Measurements from ENCODE around the gene ANKRD60. TPM values are rescaled to one million over a fixed set of nuclear protein-coding genes. Genes with fewer than 3 reads are reported as not detected.

Gene ANKRD60
- total RNA-seq, 1 experiment from 2014 or later = not detected

DNA sequence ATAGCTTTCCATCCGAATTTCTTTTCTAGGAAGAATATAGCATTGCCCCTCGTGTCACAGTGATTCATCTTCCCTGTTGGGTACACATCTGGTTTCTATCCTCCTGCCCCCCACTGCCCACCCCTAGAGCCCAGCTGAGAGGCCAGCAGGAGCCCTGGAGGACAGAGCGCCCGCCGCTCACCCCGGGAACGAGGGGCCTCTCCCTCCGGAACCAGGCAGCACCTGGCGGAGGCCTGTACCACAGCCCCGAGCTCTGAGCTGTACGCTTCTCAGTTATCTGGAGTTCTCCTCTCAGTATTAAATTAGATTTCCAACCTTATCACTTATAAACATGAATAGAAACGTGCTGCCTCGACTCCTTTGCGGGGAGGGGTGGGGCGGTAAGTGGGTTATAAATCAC, 6.0 kb downstream of the ANKRD60 start:
- H3K14ac ChIP-seq (ENCODE audit: insufficient read depth, low read length) = no peak overlapping the region
- no peak overlapping the region for H4K5ac ChIP-seq (ENCODE audit: insufficient read length, low read depth, low read length)
- H4K20me1 ChIP-seq (ENCODE audit: control insufficient read depth, insufficient read depth, insufficient read length) = no peaks in the 10 kb centered on the region
- no peak overlapping the region for H2BK20ac ChIP-seq (ENCODE audit: low read depth, low read length, poor library complexity, severe bottlenecking)
- no peak overlapping the region for H3K23ac ChIP-seq (ENCODE audit: insufficient read length, low read depth, low read length)
- Mint-ChIP-seq H3K4me3 (no peak overlapping the region), H3K4me1 (no peaks in the 10 kb centered on the region), H3K9me3 (peaks cover 16 to 18% of the 10 kb centered on the region in 2 experiments), H3K27me3 (ENCODE audit: low read depth) (peaks cover 56% of the 10 kb centered on the region), H3K36me3 (ENCODE audit: insufficient read depth in 1 of 3, low read depth in 3 of 3) (peaks cover 10 to 17% (median 15%) of the 10 kb centered on the region in 3 experiments), H3K27ac (no peak overlapping the region)
- WGBS (ENCODE audit: extremely low coverage, insufficient read length, low lambda C conversion rate) = no CpG with 5 or more reads among the region's 15 CpGs
- no peak overlapping the region for H2BK120ac ChIP-seq (ENCODE audit: low read depth, low read length, poor library complexity, severe bottlenecking)
- no peaks in the 10 kb centered on the region for H3K9me3 ChIP-seq (ENCODE audit: control insufficient read depth, low read depth, low read length)
- no peak overlapping the region for H3T11ph ChIP-seq (ENCODE audit: low read length)
- H3K23me2 ChIP-seq (ENCODE audit: insufficient read length, low read depth, low read length, poor library complexity, severe bottlenecking) = no peaks in the 10 kb centered on the region
- H2BK12ac ChIP-seq (ENCODE audit: insufficient read length, low read depth, low read length) = no peak overlapping the region
- H4K8ac ChIP-seq (replicated peaks; ENCODE audit: insufficient read length, low read depth, low read length) = no peak overlapping the region
- no peak overlapping the region for H4K91ac ChIP-seq (ENCODE audit: insufficient read length, low read depth, low read length)
- no peak overlapping the region for H3K18ac ChIP-seq (ENCODE audit: insufficient read length, low read depth, low read length)
- H2BK15ac ChIP-seq (ENCODE audit: low read depth, low read length) = no peak overlapping the region
- H3K56ac ChIP-seq (ENCODE audit: insufficient read length, low read depth, low read length) = no peak overlapping the region
- H3K4ac ChIP-seq (ENCODE audit: low read depth, low read length) = no peak overlapping the region
- TF ChIP-seq, protein P1, sequence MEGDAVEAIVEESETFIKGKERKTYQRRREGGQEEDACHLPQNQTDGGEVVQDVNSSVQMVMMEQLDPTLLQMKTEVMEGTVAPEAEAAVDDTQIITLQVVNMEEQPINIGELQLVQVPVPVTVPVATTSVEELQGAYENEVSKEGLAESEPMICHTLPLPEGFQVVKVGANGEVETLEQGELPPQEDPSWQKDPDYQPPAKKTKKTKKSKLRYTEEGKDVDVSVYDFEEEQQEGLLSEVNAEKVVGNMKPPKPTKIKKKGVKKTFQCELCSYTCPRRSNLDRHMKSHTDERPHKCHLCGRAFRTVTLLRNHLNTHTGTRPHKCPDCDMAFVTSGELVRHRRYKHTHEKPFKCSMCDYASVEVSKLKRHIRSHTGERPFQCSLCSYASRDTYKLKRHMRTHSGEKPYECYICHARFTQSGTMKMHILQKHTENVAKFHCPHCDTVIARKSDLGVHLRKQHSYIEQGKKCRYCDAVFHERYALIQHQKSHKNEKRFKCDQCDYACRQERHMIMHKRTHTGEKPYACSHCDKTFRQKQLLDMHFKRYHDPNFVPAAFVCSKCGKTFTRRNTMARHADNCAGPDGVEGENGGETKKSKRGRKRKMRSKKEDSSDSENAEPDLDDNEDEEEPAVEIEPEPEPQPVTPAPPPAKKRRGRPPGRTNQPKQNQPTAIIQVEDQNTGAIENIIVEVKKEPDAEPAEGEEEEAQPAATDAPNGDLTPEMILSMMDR (conservative IDR thresholded peaks at IDR 0.05) = no peak
- no peaks in the 10 kb centered on the region for H3K4me1 ChIP-seq (ENCODE audit: insufficient read depth, low read length)
- no peak for DNase-seq
- H2BK5ac ChIP-seq (ENCODE audit: insufficient read length, low read length) = no peak overlapping the region
- no peak overlapping the region for H3K4me2 ChIP-seq (ENCODE audit: insufficient read depth, insufficient read length, low read length)
- H3K27ac ChIP-seq (ENCODE audit: insufficient read length, low read depth, low read length) = no peak overlapping the region
- no peak overlapping the region for H2AK5ac ChIP-seq (ENCODE audit: insufficient read length, low read length)
- no peak overlapping the region for H3K9ac ChIP-seq (ENCODE audit: extremely low read depth, insufficient read length, low read length)
- H3K79me1 ChIP-seq (ENCODE audit: insufficient read depth, low read depth, low read length, poor library complexity, severe bottlenecking) = no peaks in the 10 kb centered on the region
- no peaks in the 10 kb centered on the region for H3K79me2 ChIP-seq (ENCODE audit: insufficient read depth, low read length)
- H3K27me3 ChIP-seq (ENCODE audit: insufficient read depth, low read length) = peaks cover under 1% of the 10 kb centered on the region; the same call in 1 of the 2 replicates
- H2AFZ ChIP-seq (ENCODE audit: low read length) = no peak overlapping the region
